Breast epithelium (tissue), 4 donors: ENCODE results near the gene LRRN2. TPM values are rescaled to one million over a fixed set of nuclear protein-coding genes. Genes with fewer than 3 reads are reported as not detected.

Experiments
- DNase-seq, 2 donors: peaks; one replicate each; pipeline ENCODE4 v3.0.0-alpha.2; 2019; ENCODE audit warnings: low spot score in 2 of 2
- H3K27ac ChIP-seq, 2 donors: fragments of 200-600 bp; sonication (generic) in 1 of 2; one replicate each; pipeline ENCODE4 v1.5.1; 2016 to 2019; ENCODE audit warnings: mild to moderate bottlenecking in 1 of 2
- H3K27me3 ChIP-seq, 2 donors: fragments of 200-600 bp; sonication (generic) in 1 of 2; one replicate each; pipeline versions ENCODE4 v1.5.1 to v1.6.0; 2017 to 2019; ENCODE audit warnings: control low read depth in 1 of 2, mild to moderate bottlenecking in 1 of 2
- H3K36me3 ChIP-seq: fragments of 200-600 bp; one replicate; pipeline ENCODE4 v1.5.1; 2019
- H3K4me1 ChIP-seq, 2 donors: fragments of 200-600 bp; sonication (generic); one replicate each; pipeline ENCODE4 v1.5.1; 2016 to 2019; ENCODE audit warnings: control low read depth in 1 of 2
- H3K4me3 ChIP-seq, 3 donors: fragments of 200-600 bp; sonication (generic); 1 replicate in 2 of 3; 2 replicates in 1 of 3; pipeline ENCODE4 v1.5.1; 2016 to 2019; ENCODE audit warnings: mild to moderate bottlenecking in 3 of 3, moderate library complexity in 2 of 3
- H3K9me3 ChIP-seq, 2 donors: fragments of 200-600 bp; sonication (generic) in 1 of 2; one replicate each; pipeline ENCODE4 v1.5.1; 2016 to 2019; ENCODE audit warnings: control low read depth in 1 of 2
- CTCF ChIP-seq, 3 donors: fragments of 450-650 bp; IDR thresholded peaks; one replicate each; pipeline ENCODE4 v1.5.1; 2016 to 2017; ENCODE audit warnings: antibody characterized with exemption in 3 of 3, mild to moderate bottlenecking in 3 of 3, moderate library complexity in 3 of 3
- POLR2A ChIP-seq: fragments of 450-650 bp; IDR thresholded peaks from one replicate; pipeline ENCODE4 v1.6.1; 2016; ENCODE audit warnings: antibody characterized with exemption, mild to moderate bottlenecking, moderate library complexity
- POLR2AphosphoS5 ChIP-seq, 3 donors: sonication (generic); formaldehyde crosslinking; IDR thresholded peaks; one replicate each; pipeline ENCODE4 v1.6.1; 2017; ENCODE audit warnings: antibody characterized with exemption in 3 of 3
- intact Hi-C: fragments of 100-400 bp; cut with DNase I; formaldehyde crosslinking; loops from one replicate; pipeline ENCODE4 v1.15.1; 2023; ENCODE audit warnings: low total_unique reads
- total RNA-seq, 3 donors: library from RNA; depleted of rRNA; stranded (reverse); fragments of >200 nt; gene quantifications; one replicate each; pipeline ENCODE4 v1.1.0, GENCODE V29; 2016

Gene LRRN2
- total RNA-seq, 3 donors from 2014 or later: 0.32 to 2.5 (median 2.0) TPM

DNA sequence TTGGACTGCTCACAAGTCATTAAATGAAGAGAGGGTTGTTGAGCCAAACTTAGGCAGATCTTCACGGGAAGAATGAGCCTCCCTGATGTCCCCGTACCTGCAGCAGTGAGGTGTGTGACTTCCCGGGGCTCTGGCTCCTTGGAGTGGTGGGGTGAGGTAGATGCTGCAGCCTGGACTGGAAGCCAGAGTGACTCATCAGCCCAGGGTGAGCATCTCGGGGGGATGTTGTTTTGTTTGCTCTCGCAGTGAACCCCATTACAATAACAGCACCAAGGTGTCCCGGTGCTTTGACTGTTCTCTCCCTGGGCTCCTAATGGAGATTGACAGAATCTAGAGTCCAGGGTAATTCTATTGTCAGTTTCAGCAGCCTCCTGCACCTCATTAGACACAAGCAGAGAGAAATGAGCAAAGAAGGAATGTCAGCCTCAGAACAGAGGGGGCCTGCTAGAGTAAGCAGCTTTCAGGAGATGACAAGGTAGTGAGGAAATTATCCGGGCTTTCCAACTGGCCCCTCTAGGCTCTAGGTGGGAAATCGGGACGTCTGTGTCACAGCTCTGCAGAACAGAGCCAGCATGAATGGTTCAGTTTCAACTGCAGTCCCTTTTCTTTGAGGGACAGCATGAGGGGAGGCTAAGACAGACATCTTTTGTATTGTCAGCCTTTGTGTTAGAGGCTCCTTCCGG lies 36.0 kb upstream of the LRRN2 start:
- no peak for DNase-seq
- no peaks in the 10 kb centered on the region for H3K4me1 ChIP-seq

DNA sequence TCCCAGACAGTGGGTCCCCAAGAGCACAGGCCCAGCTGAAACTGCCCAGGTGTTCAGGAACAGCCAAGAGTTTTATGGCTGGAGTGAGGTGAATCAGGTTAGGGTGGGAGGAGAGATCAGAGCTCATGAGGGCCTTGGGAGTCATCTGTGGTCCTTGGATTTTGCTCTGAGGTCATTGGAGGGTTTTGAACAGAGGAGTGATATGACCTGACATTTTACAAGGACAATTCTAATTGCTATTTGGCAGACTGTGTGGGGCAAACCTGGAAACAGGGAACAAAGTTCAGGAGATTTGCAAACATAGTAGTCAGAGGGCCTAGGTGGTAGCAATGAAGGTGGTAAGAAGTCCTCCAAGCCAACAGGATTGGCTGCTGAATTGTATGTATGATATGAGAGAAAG lies 31.1 kb upstream of the LRRN2 start:
- Histone ChIP-seq H3K27ac (no peak overlapping the region), H3K4me3 (no peak overlapping the region), H3K9me3 (no peaks in the 10 kb centered on the region), H3K36me3 (no peaks in the 10 kb centered on the region), H3K4me1 (no peaks in the 10 kb centered on the region), H3K27me3 (peaks cover 0 to 5% of the 10 kb centered on the region in 2 donors)
- intact Hi-C loops: loop anchor here (1.0 kb wide), 1 partner anchor 10 kb away; no protein-coding TSS in a partner anchor
- DNase-seq: no peak
- TF ChIP-seq CTCF (IDR thresholded peaks at IDR 0.05) (no peak), POLR2AphosphoS5 (IDR thresholded peaks at IDR 0.05) (no peak), POLR2A (no peak)

More for the DNA sequence above, 36.0 kb upstream of the LRRN2 start:
- Histone ChIP-seq H3K4me3 (no peak overlapping the region), H3K27me3 (no peaks in the 10 kb centered on the region), H3K36me3 (no peaks in the 10 kb centered on the region), H3K27ac (no peak overlapping the region), H3K9me3 (no peaks in the 10 kb centered on the region)
- intact Hi-C loops: no loop called here
- TF ChIP-seq POLR2AphosphoS5 (IDR thresholded peaks at IDR 0.05) (no peak), POLR2A (no peak), CTCF (IDR thresholded peaks at IDR 0.05) (no peak)

DNA sequence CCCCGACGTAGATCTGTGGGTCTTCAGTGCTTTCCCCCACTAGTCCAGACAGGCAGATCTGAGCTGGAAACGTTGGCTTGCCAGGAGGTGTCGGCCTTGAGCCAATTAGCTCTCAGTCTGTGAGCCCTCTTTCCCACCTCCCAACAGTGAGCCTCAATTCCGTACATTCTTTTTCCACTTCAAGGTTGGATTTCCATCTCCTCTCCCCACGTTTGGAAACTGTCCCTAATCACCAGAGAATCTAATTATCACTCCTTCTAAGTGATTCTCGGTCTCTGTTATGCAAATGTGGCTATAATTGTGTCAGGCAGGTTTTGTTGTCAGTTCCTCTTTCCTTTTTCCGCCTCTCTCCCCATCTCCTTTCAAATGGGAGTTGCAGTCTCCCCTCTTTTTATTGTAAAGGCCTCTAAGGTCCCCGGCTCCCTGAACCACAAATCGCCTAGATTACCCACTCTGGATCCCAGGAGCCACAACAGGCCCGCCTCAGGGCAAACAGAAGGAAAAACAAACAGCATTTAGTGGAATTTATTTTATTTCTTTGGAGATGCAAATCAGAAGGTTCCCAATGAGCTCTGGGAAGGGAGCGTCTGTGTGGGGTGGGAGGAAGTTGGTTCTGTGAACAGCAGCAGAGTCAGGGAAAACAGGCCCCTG lies 29.4 kb upstream of the LRRN2 start:
- H3K9me3 ChIP-seq: no peaks in the 10 kb centered on the region
- intact Hi-C loops: no loop called here
- TF ChIP-seq CTCF (IDR thresholded peaks at IDR 0.05): no peak
- no peak for TF ChIP-seq POLR2AphosphoS5 (IDR thresholded peaks at IDR 0.05)
- TF ChIP-seq POLR2A: no peak
- no peak overlapping the region for H3K4me3 ChIP-seq
- DNase-seq: no peak
- no peaks in the 10 kb centered on the region for H3K4me1 ChIP-seq
- peaks cover 0 to 8% of the 10 kb centered on the region in 2 donors for H3K27me3 ChIP-seq
- peak overlapping the region; percentile 12 to 36 for H3K27ac ChIP-seq
- no peaks in the 10 kb centered on the region for H3K36me3 ChIP-seq

DNA sequence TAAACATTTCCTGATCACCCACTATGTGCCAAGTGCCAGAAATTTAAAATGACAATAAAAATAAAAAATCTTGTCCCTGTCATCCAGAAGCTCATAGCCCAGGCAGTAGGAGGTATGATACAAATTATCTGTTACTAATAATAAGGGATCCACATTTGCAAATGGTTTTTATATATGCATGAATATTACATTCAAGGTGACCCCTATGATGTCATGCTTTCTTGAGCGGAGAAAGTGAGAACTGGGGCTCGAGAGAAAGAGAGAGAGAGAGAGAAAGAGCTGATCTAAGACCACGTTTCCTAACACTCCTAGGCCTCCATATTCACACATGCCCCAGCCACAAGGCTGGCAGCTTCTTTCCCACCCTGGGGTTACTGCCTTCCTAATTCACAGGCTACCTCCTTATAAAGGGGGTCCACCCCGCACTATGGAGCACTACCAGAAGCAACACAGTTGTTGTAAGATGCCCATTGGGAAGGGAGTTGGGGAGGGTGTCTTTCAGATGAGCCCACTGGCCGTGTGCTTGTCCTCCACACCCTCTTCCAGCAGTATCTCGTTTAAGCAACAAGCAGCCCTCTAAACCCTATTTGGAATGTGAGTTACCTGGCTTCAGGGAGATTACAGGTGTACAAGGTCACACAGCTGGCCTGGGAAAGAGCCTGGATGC lies 28.8 kb upstream of the LRRN2 start:
- no peak for TF ChIP-seq CTCF (IDR thresholded peaks at IDR 0.05)
- no peaks in the 10 kb centered on the region for H3K36me3 ChIP-seq
- peak overlapping the region; percentile 12 to 36 for H3K27ac ChIP-seq
- H3K4me1 ChIP-seq: no peaks in the 10 kb centered on the region
- peaks cover 0 to 8% of the 10 kb centered on the region in 2 donors for H3K27me3 ChIP-seq
- no peak overlapping the region for H3K4me3 ChIP-seq
- no peak for DNase-seq
- intact Hi-C loops: no loop called here
- no peaks in the 10 kb centered on the region for H3K9me3 ChIP-seq

GRCh38 chr1:204713541-204713940 lies 28.0 kb upstream of the LRRN2 start:
- intact Hi-C loops: no loop called here
- no peak for DNase-seq
- Histone ChIP-seq H3K4me3 (no peak overlapping the region), H3K9me3 (no peaks in the 10 kb centered on the region), H3K27ac (no peak overlapping the region), H3K4me1 (no peaks in the 10 kb centered on the region), H3K36me3 (no peaks in the 10 kb centered on the region), H3K27me3 (peaks cover 0 to 8% of the 10 kb centered on the region in 2 donors)
- TF ChIP-seq POLR2AphosphoS5 (IDR thresholded peaks at IDR 0.05): no peak
- TF ChIP-seq CTCF (IDR thresholded peaks at IDR 0.05): no peak
- TF ChIP-seq POLR2A: no peak
